Body of pancreas (tissue), 4 donors: ENCODE measurements around the gene CCDC201.

Experiments used
- CTCF ChIP-seq, 7 experiments: fragments of 450-650 bp in 4 of 7; fragments of 200-600 bp in 3 of 7; sonication (generic) in 3 of 7; IDR thresholded peaks; one replicate each; pipeline ENCODE4 v1.5.1; 2016 to 2019; ENCODE audit warnings: antibody characterized with exemption in 7 of 7
- POLR2A ChIP-seq, 3 donors: fragments of 450-650 bp; IDR thresholded peaks; one replicate each; pipeline ENCODE4 v1.6.1; 2016; ENCODE audit warnings: antibody characterized with exemption in 3 of 3, mild to moderate bottlenecking in 2 of 3

DNA sequence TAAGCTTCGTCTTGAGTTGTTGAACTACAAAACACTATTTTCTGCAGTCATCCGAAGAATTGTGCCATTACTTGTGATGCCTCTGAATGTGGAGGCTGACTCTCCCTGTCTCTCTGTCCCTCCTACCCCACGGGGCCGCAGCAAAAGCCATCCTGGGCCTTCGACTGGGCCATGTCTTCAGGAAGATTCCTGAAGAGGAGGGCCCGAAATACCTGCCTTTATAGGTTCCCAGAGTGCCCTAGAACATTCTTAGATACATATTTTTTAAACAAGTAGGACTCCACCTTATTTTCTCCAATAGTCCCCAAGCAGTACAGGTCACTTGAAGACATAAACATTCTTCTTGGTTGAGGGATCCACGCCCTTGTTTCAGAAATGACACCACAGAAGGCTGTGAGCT, 40.1 kb upstream of the CCDC201 start:
- no peak for TF ChIP-seq CTCF (IDR thresholded peaks at IDR 0.05)
- TF ChIP-seq POLR2A (IDR thresholded peaks at IDR 0.05), result no peak
